ENCODE measurements around the gene AGBL4.

GRCh38 chr1:48767975-48768510 is 1255.7 kb downstream of the AGBL4 start:
- TF ChIP-seq CTCF (conservative IDR thresholded peaks at IDR 0.05 in 1 of 2, IDR thresholded peaks at IDR 0.05 in 1 of 2; ENCODE audit: extremely low read depth in 1 of 2, insufficient read depth in 1 of 2, low read depth in 1 of 2, low read length in 2 of 2): no peak
- no peak for TF ChIP-seq EZH2 (IDR thresholded peaks at IDR 0.05; ENCODE audit: borderline replicate concordance, low read length)

Data from mammary epithelial cell (primary cell).